Stomach (tissue), 4 donors: ENCODE results near the gene CCDC192.

ENCODE experiments used
- CTCF ChIP-seq, 7 experiments: fragments of 450-650 bp in 4 of 7; fragments of 200-600 bp in 3 of 7; sonication (generic) in 3 of 7; IDR thresholded peaks; one replicate each; pipeline ENCODE4 v1.5.1; 2016 to 2019; ENCODE audit warnings: antibody characterized with exemption in 7 of 7, control low read depth in 2 of 7, mild to moderate bottlenecking in 1 of 7
- POLR2A ChIP-seq, 4 donors: fragments of 450-650 bp; IDR thresholded peaks; one replicate each; pipeline ENCODE4 v1.6.1; 2016; ENCODE audit warnings: antibody characterized with exemption in 4 of 4, control low read depth in 2 of 4, mild to moderate bottlenecking in 1 of 4, moderate library complexity in 1 of 4
- POLR2AphosphoS5 ChIP-seq, 3 donors: sonication (generic); formaldehyde crosslinking; IDR thresholded peaks; one replicate each; pipeline ENCODE4 v1.6.1; 2016; ENCODE audit warnings: antibody characterized with exemption in 3 of 3

GRCh38 chr5:127910307-127910956 is 207.2 kb downstream of the CCDC192 start:
- TF ChIP-seq CTCF (IDR thresholded peaks at IDR 0.05): no peak
- TF ChIP-seq POLR2A (IDR thresholded peaks at IDR 0.05): no peak
- no peak for TF ChIP-seq POLR2AphosphoS5 (IDR thresholded peaks at IDR 0.05)
